DOHH2 (cell line): Measurements from ENCODE around the gene CMIP.

Experiments
- CTCF ChIP-seq: fragments of 200-600 bp; sonication (generic); IDR thresholded peaks from one replicate; pipeline ENCODE4 v1.5.1; 2014; ENCODE audit warnings: antibody characterized with exemption, mild to moderate bottlenecking, low read depth, low read length; ENCODE audit not compliant: poor library complexity, severe bottlenecking
- EZH2phosphoT487 ChIP-seq: fragments of 200-600 bp; sonication (generic); IDR thresholded peaks from 2 replicates; pipeline ENCODE4 v1.6.1; 2017; ENCODE audit warnings: borderline replicate concordance, mild to moderate bottlenecking, antibody characterized with exemption, low read length, moderate library complexity, mixed read lengths

DNA sequence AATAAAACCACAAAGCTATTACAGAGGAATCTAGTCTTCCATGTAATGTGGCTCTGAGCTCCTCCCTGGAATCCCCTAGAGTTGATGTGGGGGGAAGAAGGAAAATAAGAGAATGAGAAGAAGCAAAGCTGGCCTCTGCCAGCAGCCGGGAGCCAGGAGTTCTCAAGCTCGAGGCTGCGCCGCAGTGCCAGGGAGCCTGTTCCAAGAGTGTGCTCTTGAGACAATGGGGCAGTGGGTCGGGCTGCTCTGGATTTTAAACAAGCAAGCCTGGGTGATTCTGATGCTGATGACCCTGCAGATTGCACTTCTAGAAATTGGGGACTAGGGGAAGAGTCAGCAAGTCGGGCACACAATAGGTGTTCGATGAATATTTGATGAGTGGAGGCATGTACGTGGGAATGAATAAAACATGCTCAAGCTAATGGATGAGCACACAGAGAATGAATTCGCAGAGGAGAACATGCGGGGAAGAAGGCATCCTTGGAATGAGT lies 119.9 kb downstream of the CMIP start:
- TF ChIP-seq CTCF: no peak
- TF ChIP-seq EZH2phosphoT487: no peak
